GM12878 (cell line): ENCODE results near the gene MEIOC. TPM values are rescaled to one million over a fixed set of nuclear protein-coding genes. Genes with fewer than 3 reads are reported as not detected.
A peak's percentile ranks its signal among the peaks of the same experiment; 100 is the strongest.

ENCODE experiments used
- ATAC-seq: fragments of 200-7000 bp; cut with Tn5 transposase; 3 replicates; pipeline ENCODE4 v1.9.1; 2020; ENCODE audit warnings: mild to moderate bottlenecking, moderate library complexity
- BruUV-seq: library from RNA; stranded (reverse); fragments of 400-500 nt; replicated peaks from 2 replicates; lab custom pipeline; 2021; lab: Mats Ljungman, UMichigan
- CTCF ChIA-PET: fragments of 300-600 bp; sonication (Branson Sonifier 250); formaldehyde crosslinking; extraction: SDS; loops from one replicate; lab custom pipeline; 2021; ENCODE audit warnings: inconsistent platforms; lab: Yijun Ruan, JAX
- POLR2A ChIA-PET: fragments of 350-600 bp; formaldehyde crosslinking; extraction: SDS; loops from one replicate; lab custom pipeline; 2021; ENCODE audit warnings: inconsistent platforms; lab: Charles Lee
- RAD21 ChIA-PET: fragments of 300-600 bp; sonication (Branson Sonifier 250); formaldehyde crosslinking; loops from one replicate; lab custom pipeline; 2023; ENCODE audit warnings: antibody characterized with exemption; ENCODE audit not compliant: unreplicated experiment; lab: Charles Lee
- SMC1A ChIA-PET: fragments of 300-600 bp; sonication (Branson Sonifier 250); formaldehyde crosslinking; loops from one replicate; lab custom pipeline; 2023; ENCODE audit not compliant: unreplicated experiment, uncharacterized antibody; lab: Charles Lee
- DNase-seq: peaks from one replicate; pipeline ENCODE4 v3.0.0-alpha.2; 2011; ENCODE audit warnings: low read depth, low spot score
- FAIRE-seq: peaks from 3 replicates; lab custom pipeline; 2011; peaks lifted over from hg19 to GRCh38; lab: Jason Lieb, UNC
- H2AFZ ChIP-seq: 2 replicates; pipeline ENCODE4 v1.6.0; 2011; ENCODE audit warnings: low read depth, low read length, control low read depth; ENCODE audit not compliant: control insufficient read depth
- H3K27ac ChIP-seq: 2 replicates; pipeline ENCODE4 v1.5.1; 2011; ENCODE audit warnings: control low read depth; ENCODE audit not compliant: control insufficient read depth, insufficient read depth
- H3K27me3 ChIP-seq, 2 experiments: replicated peaks in 1 of 2; 2 replicates each; pipeline versions ENCODE4 v1.6.0 to v1.6.1; 2011; ENCODE audit warnings: low read length in 1 of 2; ENCODE audit not compliant: control insufficient read depth in 2 of 2, insufficient read depth in 2 of 2
- H3K36me3 ChIP-seq, 2 experiments: 2 replicates each; pipeline ENCODE4 v1.5.1; 2011; ENCODE audit warnings: low read length in 1 of 2; ENCODE audit not compliant: control insufficient read depth in 2 of 2, insufficient read depth in 2 of 2
- H3K4me1 ChIP-seq: 2 replicates; pipeline ENCODE4 v1.6.1; 2011; ENCODE audit warnings: mild to moderate bottlenecking, low read length, moderate library complexity, mixed read lengths; ENCODE audit not compliant: control insufficient read depth, insufficient read depth
- H3K4me2 ChIP-seq: 2 replicates; pipeline ENCODE4 v1.6.0; 2011; ENCODE audit warnings: control low read depth; ENCODE audit not compliant: control insufficient read depth, insufficient read depth
- H3K4me3 ChIP-seq: fragments of 200-600 bp; sonication (generic); 2 replicates; pipeline ENCODE4 v1.5.1; 2016
- H3K79me2 ChIP-seq: 2 replicates; pipeline ENCODE4 v1.6.0; 2011; ENCODE audit warnings: low read length; ENCODE audit not compliant: control insufficient read depth, insufficient read depth
- H3K9ac ChIP-seq: 2 replicates; pipeline ENCODE4 v1.8.0; 2011; ENCODE audit warnings: low read length, control low read depth, mixed read lengths; ENCODE audit not compliant: control insufficient read depth, insufficient read depth
- H3K9me3 ChIP-seq: replicated peaks from 3 replicates; pipeline ENCODE4 v1.5.1; 2011; ENCODE audit warnings: mild to moderate bottlenecking, low read length; ENCODE audit not compliant: control insufficient read depth, insufficient read depth
- H4K20me1 ChIP-seq: 2 replicates; pipeline ENCODE4 v1.6.0; 2011; ENCODE audit not compliant: control insufficient read depth, insufficient read depth
- HDAC6 ChIP-seq: fragments of 200-600 bp; sonication (generic); IDR thresholded peaks from one replicate; pipeline ENCODE4 v1.8.0; 2017; ENCODE audit warnings: antibody characterized with exemption; ENCODE audit not compliant: unreplicated experiment
- MEF2B ChIP-seq: fragments of 450-650 bp; IDR thresholded peaks from 2 replicates; pipeline ENCODE4 v1.6.1; 2018; ENCODE audit warnings: mild to moderate bottlenecking, moderate library complexity; ENCODE audit not compliant: partially characterized antibody, poor library complexity, severe bottlenecking
- MLLT1 ChIP-seq: fragments of 450-650 bp; IDR thresholded peaks from 2 replicates; pipeline ENCODE4 v1.6.1; 2016; ENCODE audit warnings: mild to moderate bottlenecking
- MTA2 ChIP-seq: fragments of 450-650 bp; IDR thresholded peaks from 2 replicates; pipeline ENCODE4 v1.6.1; 2016; ENCODE audit warnings: low read depth, mild to moderate bottlenecking, moderate library complexity
- PAX5 ChIP-seq: IDR thresholded peaks from 2 replicates; pipeline ENCODE4 v1.6.1; 2011; ENCODE audit warnings: low read depth, low read length, borderline replicate concordance
- TBL1XR1 ChIP-seq: IDR thresholded peaks from 2 replicates; pipeline ENCODE4 v1.6.1; 2012; ENCODE audit warnings: low read depth, low read length, improper control_type of control experiment
- ZNF217 ChIP-seq: fragments of 450-650 bp; IDR thresholded peaks from 2 replicates; pipeline ENCODE4 v1.6.1; 2017; ENCODE audit warnings: antibody characterized with exemption, mild to moderate bottlenecking
- WGBS: methylation state at CpG from one replicate; pipeline ENCODE4 v1.1.6; 2016; ENCODE audit warnings: low lambda C conversion rate; ENCODE audit not compliant: insufficient replicate concordance, insufficient coverage; ENCODE audit errors: missing lambda C conversion rate; 5-methylcytosine and 5-hydroxymethylcytosine counted together
- in situ Hi-C: fragments of 300-500 bp; cut with MboI; formaldehyde crosslinking; loops from 9 replicates; pipeline ENCODE4 v1.14.3; 2018; ENCODE audit warnings: mixed read lengths
- intact Hi-C: fragments of 100-400 bp; cut with micrococcal nuclease; formaldehyde crosslinking; loops from one replicate; pipeline ENCODE4 v1.14.2; 2022; ENCODE audit not compliant: unreplicated experiment
- polyA plus RNA-seq, 11 experiments: library from polyadenylated mRNA; depleted of rRNA in 4 of 11; unstranded in 6 of 11; stranded (reverse) in 5 of 11; fragments of >200 nt; fragmentation: Nextera tagmentation in 4 of 11; fragmentation: Illumina TruSeq in 1 of 11; extraction: Ambion mirVana in 4 of 11; extraction: Trizol in 1 of 11; gene quantifications; 1 replicate in 1 of 11; 2 replicates in 10 of 11; pipeline versions ENCODE4 v1.2.1 to v1.2.3, GENCODE V29; 2011 to 2016; ENCODE audit warnings: inconsistent platforms in 2 of 11, missing spikeins in 2 of 11, low read depth in 1 of 11
- total RNA-seq, 4 experiments: library from RNA; depleted of rRNA in 3 of 4; stranded (reverse); fragments of >200 nt in 3 of 4; fragmentation: Illumina TruSeq in 1 of 4; extraction: Trizol in 1 of 4; gene quantifications; 2 replicates each; pipeline versions ENCODE4 v1.2.1 to v1.2.3, GENCODE V29; 2013 to 2021
- TF ChIP-seq, protein P1 (sequence below): fragments of 450-650 bp; IDR thresholded peaks from 2 replicates; pipeline ENCODE4 v1.6.1; 2014; ENCODE audit warnings: mild to moderate bottlenecking
- TF ChIP-seq, protein P2 (sequence below): IDR thresholded peaks from 2 replicates; pipeline ENCODE4 v1.6.1; 2012; ENCODE audit warnings: low read depth, low read length, improper control_type of control experiment
- TF ChIP-seq, protein P3 (sequence below): fragments of 450-650 bp; IDR thresholded peaks from 2 replicates; pipeline ENCODE4 v1.6.1; 2017; ENCODE audit warnings: mild to moderate bottlenecking, moderate library complexity

MEIOC gene
- total and polyA plus RNA-seq, 10 of the 15 experiments (the other 5 are each of a cell fraction or from before 2014, with no cell fraction given), result 0.01 to 0.48 (median 0.12) TPM; not detected in 4

GRCh38 chr17:44627513-44628242 is 28.6 kb upstream of the MEIOC start (continued):
- TF ChIP-seq, protein P1, sequence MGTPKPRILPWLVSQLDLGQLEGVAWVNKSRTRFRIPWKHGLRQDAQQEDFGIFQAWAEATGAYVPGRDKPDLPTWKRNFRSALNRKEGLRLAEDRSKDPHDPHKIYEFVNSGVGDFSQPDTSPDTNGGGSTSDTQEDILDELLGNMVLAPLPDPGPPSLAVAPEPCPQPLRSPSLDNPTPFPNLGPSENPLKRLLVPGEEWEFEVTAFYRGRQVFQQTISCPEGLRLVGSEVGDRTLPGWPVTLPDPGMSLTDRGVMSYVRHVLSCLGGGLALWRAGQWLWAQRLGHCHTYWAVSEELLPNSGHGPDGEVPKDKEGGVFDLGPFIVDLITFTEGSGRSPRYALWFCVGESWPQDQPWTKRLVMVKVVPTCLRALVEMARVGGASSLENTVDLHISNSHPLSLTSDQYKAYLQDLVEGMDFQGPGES, result no peak

DNA sequence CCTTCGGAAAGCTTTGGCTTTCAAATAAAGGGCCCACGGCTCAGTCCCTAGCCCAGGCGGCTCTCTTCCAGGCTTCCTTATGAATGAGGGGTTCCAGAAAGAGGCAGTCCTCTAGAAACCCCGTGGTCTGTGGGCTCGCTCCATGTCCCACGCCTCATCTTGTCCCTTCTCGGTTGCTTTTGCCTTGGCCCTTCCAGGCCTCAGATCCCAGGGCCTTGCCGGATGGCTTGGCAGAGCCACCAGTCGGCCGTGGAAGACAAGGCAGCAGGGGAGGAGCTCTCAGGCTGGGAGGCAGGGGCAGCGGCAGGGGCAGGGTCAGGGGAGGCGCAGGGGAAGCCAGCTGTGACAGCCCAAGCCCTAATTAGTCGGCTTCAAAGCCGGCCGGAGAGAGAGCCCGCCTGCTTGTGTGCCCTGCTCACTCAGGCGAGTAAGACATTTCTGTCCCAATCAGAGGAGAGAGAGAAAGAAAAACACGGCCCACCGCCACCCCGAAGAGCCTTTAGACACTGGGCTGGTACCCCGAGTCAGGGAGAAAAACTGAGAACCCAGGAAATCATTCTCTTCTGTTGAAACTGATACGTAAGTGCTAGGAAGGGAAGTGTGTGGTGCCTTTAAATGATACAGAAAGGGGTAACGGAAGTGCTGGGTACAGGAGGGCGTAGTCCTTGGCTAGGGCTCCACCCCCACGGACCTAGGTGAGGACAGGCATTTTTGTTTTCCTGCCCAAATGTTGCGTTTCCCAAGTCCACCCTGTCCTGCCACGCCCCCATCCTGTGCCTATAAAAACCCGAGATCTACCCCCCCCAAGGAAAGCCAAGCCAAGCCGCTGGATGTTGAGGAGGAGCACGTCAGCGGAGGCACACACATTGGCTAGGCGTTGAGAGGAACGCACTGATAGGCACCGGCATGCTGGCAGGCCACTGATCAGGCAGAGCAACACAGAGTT is 27.8 kb upstream of the MEIOC start:
- DNase-seq, result peak; percentile 46
- Histone ChIP-seq H3K4me3 (peak overlapping the region; percentile 57), H4K20me1 (no peaks in the 10 kb centered on the region), H2AFZ (peak overlapping the region; percentile 95), H3K36me3 (no peaks in the 10 kb centered on the region), H3K4me1 (peaks cover 9% of the 10 kb centered on the region), H3K9me3 (no peaks in the 10 kb centered on the region; the same call in 2 of the 3 replicates), H3K27ac (peak overlapping the region; percentile 61), H3K9ac (peak overlapping the region; percentile 64), H3K27me3 (no peaks in the 10 kb centered on the region), H3K4me2 (peak overlapping the region; percentile 86), H3K79me2 (no peaks in the 10 kb centered on the region)
- ATAC-seq, result peak; percentile 100
- ChIA-PET POLR2A (interaction anchor here (0.6 kb wide), 1 partner anchor 142 kb away, joined by 4 read pairs; no protein-coding TSS in a partner anchor), CTCF (interaction anchor here (0.6 to 1.1 kb wide), 2 partner anchors 9 kb away, joined by 3 read pairs; no protein-coding TSS in a partner anchor), SMC1A (no interaction called here), RAD21 (no interaction called here)
- 29% methylated on average over 34 of the region's 34 CpGs for WGBS
- intact Hi-C loops, result loop anchor here (5.0 kb wide), 1 partner anchor 71 kb away; the partner anchor contains the start of gene FZD2
- BruUV-seq, result no TSS peak
- in situ Hi-C loops, result no loop called here
- FAIRE-seq, result peak; percentile 81
- TF ChIP-seq MTA2 (peak; percentile 69; the same call in 1 of the 2 replicates), TBL1XR1 (no peak), HDAC6 (no peak), ZNF217 (no peak), MLLT1 (peak; percentile 63), MEF2B (peak; percentile 9), PAX5 (peak; percentile 63; the same call in 1 of the 2 replicates)
- TF ChIP-seq, protein P2, sequence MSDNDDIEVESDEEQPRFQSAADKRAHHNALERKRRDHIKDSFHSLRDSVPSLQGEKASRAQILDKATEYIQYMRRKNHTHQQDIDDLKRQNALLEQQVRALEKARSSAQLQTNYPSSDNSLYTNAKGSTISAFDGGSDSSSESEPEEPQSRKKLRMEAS, result no peak
- TF ChIP-seq, protein P3, sequence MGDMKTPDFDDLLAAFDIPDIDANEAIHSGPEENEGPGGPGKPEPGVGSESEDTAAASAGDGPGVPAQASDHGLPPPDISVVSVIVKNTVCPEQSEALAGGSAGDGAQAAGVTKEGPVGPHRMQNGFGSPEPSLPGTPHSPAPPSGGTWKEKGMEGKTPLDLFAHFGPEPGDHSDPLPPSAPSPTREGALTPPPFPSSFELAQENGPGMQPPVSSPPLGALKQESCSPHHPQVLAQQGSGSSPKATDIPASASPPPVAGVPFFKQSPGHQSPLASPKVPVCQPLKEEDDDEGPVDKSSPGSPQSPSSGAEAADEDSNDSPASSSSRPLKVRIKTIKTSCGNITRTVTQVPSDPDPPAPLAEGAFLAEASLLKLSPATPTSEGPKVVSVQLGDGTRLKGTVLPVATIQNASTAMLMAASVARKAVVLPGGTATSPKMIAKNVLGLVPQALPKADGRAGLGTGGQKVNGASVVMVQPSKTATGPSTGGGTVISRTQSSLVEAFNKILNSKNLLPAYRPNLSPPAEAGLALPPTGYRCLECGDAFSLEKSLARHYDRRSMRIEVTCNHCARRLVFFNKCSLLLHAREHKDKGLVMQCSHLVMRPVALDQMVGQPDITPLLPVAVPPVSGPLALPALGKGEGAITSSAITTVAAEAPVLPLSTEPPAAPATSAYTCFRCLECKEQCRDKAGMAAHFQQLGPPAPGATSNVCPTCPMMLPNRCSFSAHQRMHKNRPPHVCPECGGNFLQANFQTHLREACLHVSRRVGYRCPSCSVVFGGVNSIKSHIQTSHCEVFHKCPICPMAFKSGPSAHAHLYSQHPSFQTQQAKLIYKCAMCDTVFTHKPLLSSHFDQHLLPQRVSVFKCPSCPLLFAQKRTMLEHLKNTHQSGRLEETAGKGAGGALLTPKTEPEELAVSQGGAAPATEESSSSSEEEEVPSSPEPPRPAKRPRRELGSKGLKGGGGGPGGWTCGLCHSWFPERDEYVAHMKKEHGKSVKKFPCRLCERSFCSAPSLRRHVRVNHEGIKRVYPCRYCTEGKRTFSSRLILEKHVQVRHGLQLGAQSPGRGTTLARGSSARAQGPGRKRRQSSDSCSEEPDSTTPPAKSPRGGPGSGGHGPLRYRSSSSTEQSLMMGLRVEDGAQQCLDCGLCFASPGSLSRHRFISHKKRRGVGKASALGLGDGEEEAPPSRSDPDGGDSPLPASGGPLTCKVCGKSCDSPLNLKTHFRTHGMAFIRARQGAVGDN, result 0 out of 2 replicates have a peak, but pooled peaks have one; percentile 14
